Panc1 (cell line): ENCODE data around the gene TMEM256. TPM values are rescaled to one million over a fixed set of nuclear protein-coding genes. Genes with fewer than 3 reads are reported as not detected.

Experiments used
- ATAC-seq: fragments of 200-7000 bp; cut with Tn5 transposase; 2 replicates; pipeline ENCODE4 v1.9.1; 2020; ENCODE audit warnings: mild to moderate bottlenecking, moderate library complexity
- BruUV-seq: library from RNA; stranded (reverse); fragments of 400-500 nt; replicated peaks from 2 replicates; lab custom pipeline; 2021; lab: Mats Ljungman, UMichigan
- CTCF ChIA-PET: fragments of 300-600 bp; sonication (Branson Sonifier 250); formaldehyde crosslinking; loops from one replicate; lab custom pipeline; 2022; ENCODE audit warnings: antibody characterized with exemption; lab: Charles Lee
- POLR2A ChIA-PET: fragments of 300-600 bp; sonication (Branson Sonifier 250); formaldehyde crosslinking; loops from one replicate; lab custom pipeline; 2022; ENCODE audit warnings: antibody characterized with exemption; lab: Charles Lee
- DNase-seq: peaks from one replicate; pipeline ENCODE4 v3.0.0-alpha.2; 2010; ENCODE audit warnings: low read depth, low spot score
- H3K27ac ChIP-seq: 2 replicates; pipeline ENCODE4 v1.5.1; 2011; ENCODE audit warnings: mild to moderate bottlenecking, low read length, inconsistent platforms
- H3K27me3 ChIP-seq: fragments of 200-500 bp; sonication (Bioruptor generic); 2 replicates; pipeline ENCODE4 v1.6.0; 2014; ENCODE audit warnings: low read length, inconsistent platforms; ENCODE audit not compliant: control insufficient read depth, insufficient read depth
- H3K36me3 ChIP-seq: fragments of 200-500 bp; sonication (Bioruptor generic); 2 replicates; pipeline ENCODE4 v1.5.1; 2014; ENCODE audit warnings: inconsistent platforms, mild to moderate bottlenecking, low read length, moderate library complexity; ENCODE audit not compliant: control insufficient read depth, insufficient read depth
- H3K4me1 ChIP-seq: 2 replicates; pipeline ENCODE4 v1.5.1; 2011; ENCODE audit warnings: inconsistent platforms, mild to moderate bottlenecking, low read length, moderate library complexity; ENCODE audit not compliant: control insufficient read depth, insufficient read depth
- H3K4me3 ChIP-seq, 2 experiments: 2 replicates each; pipeline ENCODE4 v1.5.1; 2011 to 2012; ENCODE audit warnings: low read depth in 2 of 2, low read length in 2 of 2, mild to moderate bottlenecking in 2 of 2, inconsistent platforms in 1 of 2, moderate library complexity in 1 of 2
- H3K9me3 ChIP-seq: fragments of 200-500 bp; sonication (Bioruptor generic); 2 replicates; pipeline ENCODE4 v1.5.1; 2014; ENCODE audit warnings: low read depth, mild to moderate bottlenecking, inconsistent platforms, low read length, moderate library complexity; ENCODE audit not compliant: control insufficient read depth, insufficient read depth
- CTCF ChIP-seq: fragments of 450-650 bp; IDR thresholded peaks from 2 replicates; pipeline ENCODE4 v1.5.1; 2017; ENCODE audit warnings: mild to moderate bottlenecking
- POLR2AphosphoS5 ChIP-seq: IDR thresholded peaks from 2 replicates; pipeline ENCODE4 v1.6.1; 2012; ENCODE audit warnings: mild to moderate bottlenecking, low read depth, low read length, moderate library complexity
- REST ChIP-seq, 2 experiments: IDR thresholded peaks; 2 replicates each; pipeline ENCODE4 v1.6.1; 2011 to 2012; ENCODE audit warnings: low read depth in 2 of 2, control low read depth in 1 of 2, low read length in 1 of 2, mild to moderate bottlenecking in 1 of 2, moderate library complexity in 1 of 2; ENCODE audit not compliant: insufficient read depth in 1 of 2
- SIN3A ChIP-seq: IDR thresholded peaks from 2 replicates; pipeline ENCODE4 v1.6.1; 2012; ENCODE audit warnings: low read depth, mild to moderate bottlenecking, low read length, moderate library complexity, borderline replicate concordance; ENCODE audit not compliant: insufficient read depth
- TCF7L2 ChIP-seq: IDR thresholded peaks from 2 replicates; pipeline ENCODE4 v1.6.1; 2011; ENCODE audit warnings: mild to moderate bottlenecking, low read depth, low read length, inconsistent platforms
- in situ Hi-C: cut with HindIII; loops from 2 replicates; pipeline ENCODE4 v1.10.0; 2016; ENCODE audit warnings: low sequenced_read_pairs, low pct_unique_long_range_greater_than_20kb
- intact Hi-C: fragments of 100-400 bp; cut with micrococcal nuclease; formaldehyde crosslinking; loops from one replicate; pipeline ENCODE4 v1.10.0; 2022; ENCODE audit not compliant: unreplicated experiment
- total RNA-seq: library from RNA; stranded (reverse); gene quantifications from one replicate; pipeline ENCODE4 v1.2.1, GENCODE V29; 2021; ENCODE audit not compliant: unreplicated experiment

Gene TMEM256
- total RNA-seq, 1 experiment from 2014 or later, result 35.8 TPM

GRCh38 chr17:7437369-7437863 lies 33.5 kb upstream of the TMEM256 start:
- no peak for TF ChIP-seq TCF7L2
- TF ChIP-seq REST (IDR thresholded peaks at IDR 0.05; ENCODE audit: insufficient read depth in 1 of 2, low read depth in 2 of 2, low read length in 1 of 2), result no peak
- no peak for TF ChIP-seq POLR2AphosphoS5
- no peak for TF ChIP-seq CTCF
- TF ChIP-seq SIN3A, result no peak
- ChIA-PET POLR2A (interaction anchor here (0.7 kb wide), 1 partner anchor 8 kb away, joined by 4 read pairs; no protein-coding TSS in a partner anchor), CTCF (interaction anchor here (0.7 to 1.9 kb wide), 4 partner anchors 82 to 123 kb away, joined by 3 to 13 read pairs (median 7); partner anchors contain the start of gene TMEM95)
- Histone ChIP-seq H3K4me3 (peak overlapping the region; percentile 37 to 64), H3K27ac (0 out of 2 replicates have a peak overlapping the region, but pooled peaks have one; percentile 39), H3K9me3 (no peaks in the 10 kb centered on the region), H3K36me3 (no peaks in the 10 kb centered on the region), H3K4me1 (peaks cover 12% of the 10 kb centered on the region), H3K27me3 (no peaks in the 10 kb centered on the region)
- no peak for DNase-seq
- in situ Hi-C loops (no loop called here), intact Hi-C loops (loop anchor here (10.0 kb wide), 1 partner anchor 83 kb away; the partner anchor contains the start of genes KCTD11 and TMEM95)
- no TSS peak for BruUV-seq
- no peak for ATAC-seq

- peaks cover 12% of the 10 kb centered on the region for H3K4me1 ChIP-seq
- ChIA-PET CTCF (interaction anchor here (0.6 to 1.9 kb wide), 6 partner anchors 18 to 124 kb away, joined by 3 to 13 read pairs (median 4); partner anchors contain the start of gene TMEM95), POLR2A (interaction anchor here (0.5 to 1.1 kb wide), 5 partner anchors 8 to 87 kb away, joined by 3 to 4 read pairs (median 4); partner anchors contain the start of gene CHRNB1)
- H3K9me3 ChIP-seq, result no peaks in the 10 kb centered on the region
- DNase-seq, result peak; percentile 91
- ATAC-seq, result peak; percentile 83
- intact Hi-C loops (loop anchor here (10.0 kb wide), 1 partner anchor 82 kb away; the partner anchor contains the start of genes KCTD11 and TMEM95), in situ Hi-C loops (no loop called here)
- H3K4me3 ChIP-seq, result peak overlapping the region; percentile 64 to 80
- H3K27me3 ChIP-seq, result no peaks in the 10 kb centered on the region
- no peak for TF ChIP-seq REST (IDR thresholded peaks at IDR 0.05; ENCODE audit: insufficient read depth in 1 of 2, low read depth in 2 of 2, low read length in 1 of 2)
- TF ChIP-seq TCF7L2, result peak; percentile 69
- TF ChIP-seq POLR2AphosphoS5, result peak; percentile 27; the same call in 1 of the 2 replicates
- TF ChIP-seq CTCF, result peak; percentile 99
- peak; percentile 70; the same call in 1 of the 2 replicates for TF ChIP-seq SIN3A
- no TSS peak for BruUV-seq
- H3K36me3 ChIP-seq, result no peaks in the 10 kb centered on the region
- peak overlapping the region; percentile 77 for H3K27ac ChIP-seq
Observed at GRCh38 chr17:7436556-7437368, 32.9 kb upstream of the TMEM256 start.
